HG02970 (cell line): ENCODE results near the gene FLT1.

Experiments
- ATAC-seq: cut with Tn5 transposase; IDR thresholded peaks from one replicate; pipeline ENCODE4 v1.9.1; 2021; ENCODE audit warnings: mild to moderate bottlenecking, moderate library complexity, moderate number of reproducible peaks; ENCODE audit not compliant: unreplicated experiment, low FRiP score

The FLT1 gene

DNA sequence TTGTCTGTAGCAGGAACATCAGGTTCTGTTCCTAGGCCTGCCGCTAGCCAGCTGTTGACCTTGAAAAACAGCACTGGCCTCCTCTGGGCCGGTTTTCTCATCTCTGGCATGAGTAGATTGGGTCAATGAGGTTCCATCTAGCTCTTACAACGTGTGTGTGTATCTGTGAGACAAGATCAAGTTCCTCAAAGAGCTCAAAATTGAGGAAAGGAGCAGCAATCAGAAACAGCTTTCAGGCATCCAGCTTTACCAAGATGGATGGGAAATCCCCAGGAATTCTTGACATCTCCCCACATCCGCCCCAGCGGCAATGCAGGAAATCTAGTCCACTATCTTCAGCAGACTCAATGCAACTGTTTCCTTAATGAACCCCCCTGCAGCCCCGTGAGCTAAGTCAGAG is 4.9 kb downstream of the FLT1 start:
- no peak for ATAC-seq

- no peak for ATAC-seq
Measured at GRCh38 chr13:28489524-28489931, 5.4 kb downstream of the FLT1 start.

- ATAC-seq: no peak
Measured at GRCh38 chr13:28488376-28489005, 6.4 kb downstream of the FLT1 start.

- no peak for ATAC-seq
Measured at GRCh38 chr13:28485996-28486543, 8.9 kb downstream of the FLT1 start.

- no peak for ATAC-seq
Measured at GRCh38 chr13:28485551-28485950, 9.4 kb downstream of the FLT1 start.

DNA sequence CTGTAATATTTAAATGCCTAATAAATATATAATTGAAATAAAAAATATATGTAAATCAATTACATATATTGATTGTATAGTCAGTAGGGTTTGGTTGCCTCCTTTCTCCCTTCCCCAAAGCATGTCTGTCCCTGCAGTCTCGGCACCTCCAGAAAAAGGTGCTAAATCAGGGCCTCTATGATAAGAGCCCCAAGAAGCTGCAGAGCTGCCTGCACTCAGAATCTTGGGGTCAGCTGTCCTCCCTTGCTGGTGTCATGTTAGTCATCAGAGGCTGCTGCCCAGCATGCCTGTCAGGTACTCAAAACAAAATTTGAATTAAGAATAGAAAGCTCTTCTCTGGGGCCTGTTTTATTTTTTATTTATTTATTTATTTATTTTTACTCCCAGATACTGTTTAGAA is 9.8 kb downstream of the FLT1 start:
- no peak for ATAC-seq

DNA sequence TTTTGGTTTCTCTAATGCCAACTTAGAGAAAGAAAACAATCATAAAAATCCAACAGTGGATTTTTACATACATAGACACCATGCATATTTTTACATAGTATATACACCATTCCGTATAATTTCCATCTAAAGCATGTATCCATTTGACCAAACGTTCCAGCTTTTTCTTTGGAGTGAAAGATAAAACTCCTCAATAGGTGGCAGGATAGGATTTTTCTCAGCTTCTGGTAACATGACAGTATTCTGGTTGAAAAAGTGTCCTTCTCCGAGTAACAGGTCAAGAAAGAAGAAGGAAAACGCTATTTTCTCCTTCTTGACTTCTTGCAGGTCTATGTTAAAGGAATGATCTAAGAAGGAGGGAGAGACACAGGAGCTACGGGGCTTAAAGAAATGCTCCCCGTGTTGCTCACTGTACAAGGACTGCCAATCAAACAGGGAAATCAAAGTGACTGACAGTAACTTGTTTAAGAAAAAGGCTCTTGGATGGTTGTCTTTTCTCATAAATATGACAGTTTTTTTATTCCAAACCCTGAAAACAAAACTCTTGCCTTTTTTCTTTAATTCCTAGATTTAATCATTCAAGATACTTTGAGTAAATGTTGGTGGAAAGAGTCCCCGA is 11.5 kb downstream of the FLT1 start:
- ATAC-seq: no peak

DNA sequence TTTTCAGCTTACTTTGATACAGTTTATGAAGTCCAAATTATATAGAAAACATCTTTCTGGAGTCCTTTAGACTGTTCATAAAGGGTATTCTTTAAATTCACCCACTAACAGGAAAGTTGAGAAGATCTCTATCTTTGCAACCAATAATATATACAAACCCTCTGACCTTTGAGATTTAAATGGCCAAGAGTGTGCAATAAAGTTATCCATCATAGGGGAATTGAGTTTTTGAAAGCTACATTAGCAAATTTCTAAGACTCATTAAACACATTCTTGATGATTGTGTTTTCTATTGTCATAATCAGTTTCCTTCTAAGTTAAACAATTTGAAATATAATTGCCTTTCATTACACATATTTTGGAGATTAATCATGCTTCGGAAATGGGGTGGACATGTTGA is 15.9 kb downstream of the FLT1 start:
- ATAC-seq: no peak

GRCh38 chr13:28478127-28478526 is 16.8 kb downstream of the FLT1 start:
- no peak for ATAC-seq

GRCh38 chr13:28477709-28477973 is 17.3 kb downstream of the FLT1 start:
- ATAC-seq: no peak

DNA sequence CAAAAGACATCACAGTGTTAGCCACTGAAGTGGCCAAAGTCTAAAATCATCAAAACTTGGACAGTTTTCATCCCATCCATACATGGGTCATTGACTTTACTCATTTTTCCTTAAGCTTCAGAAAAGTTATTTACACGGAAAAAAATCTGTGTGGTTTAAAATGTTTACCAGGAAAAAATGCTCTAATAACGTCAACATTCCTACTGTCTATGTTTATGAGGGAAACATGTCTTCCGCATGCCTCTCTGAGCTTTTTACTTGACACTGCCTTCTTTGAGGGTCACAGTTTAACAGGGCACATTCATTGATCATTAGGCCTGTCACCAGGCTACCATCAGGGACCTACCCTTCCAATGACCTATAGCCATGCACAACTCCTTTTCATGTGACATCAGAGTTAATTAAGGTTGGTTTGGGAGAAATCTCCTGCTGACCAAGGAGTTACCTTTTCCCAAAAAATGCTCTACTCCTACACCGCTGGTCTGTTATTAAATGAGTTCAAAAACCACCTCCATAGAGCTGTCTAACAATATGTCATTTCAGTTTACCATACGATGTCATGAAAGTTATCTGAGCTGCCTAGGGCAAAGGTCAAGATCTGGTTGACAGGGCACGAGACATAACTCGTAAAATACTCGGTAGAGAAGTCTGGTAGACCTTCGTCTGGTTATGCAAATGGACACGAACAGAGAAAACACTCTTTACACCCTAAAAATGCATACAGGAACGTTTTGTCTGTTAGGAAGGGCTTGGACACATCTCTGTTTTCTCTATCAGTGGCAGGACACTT is 17.8 kb downstream of the FLT1 start:
- no peak for ATAC-seq

GRCh38 chr13:28475916-28476725 is 18.8 kb downstream of the FLT1 start:
- no peak for ATAC-seq

- ATAC-seq: no peak
Measured at GRCh38 chr13:28474491-28475134, 20.3 kb downstream of the FLT1 start.

DNA sequence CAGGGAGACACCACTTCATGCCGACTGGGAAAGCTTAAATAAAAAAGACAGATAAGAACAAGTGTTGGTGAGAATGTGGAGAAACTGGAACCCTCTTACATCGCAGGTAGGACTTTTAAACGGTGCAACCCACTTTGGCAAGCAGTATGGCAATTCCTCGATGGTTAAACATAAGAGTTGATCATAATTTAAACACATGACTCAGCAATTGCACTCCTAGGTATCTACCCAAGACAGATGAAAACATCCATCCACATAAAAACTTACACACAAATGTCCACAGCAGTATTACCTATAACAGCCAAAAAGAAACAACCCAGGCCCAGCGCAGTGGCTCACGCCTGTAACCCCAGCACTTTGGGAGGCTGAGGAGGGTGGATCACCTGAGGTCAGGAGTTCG is 21.9 kb downstream of the FLT1 start:
- no peak for ATAC-seq

DNA sequence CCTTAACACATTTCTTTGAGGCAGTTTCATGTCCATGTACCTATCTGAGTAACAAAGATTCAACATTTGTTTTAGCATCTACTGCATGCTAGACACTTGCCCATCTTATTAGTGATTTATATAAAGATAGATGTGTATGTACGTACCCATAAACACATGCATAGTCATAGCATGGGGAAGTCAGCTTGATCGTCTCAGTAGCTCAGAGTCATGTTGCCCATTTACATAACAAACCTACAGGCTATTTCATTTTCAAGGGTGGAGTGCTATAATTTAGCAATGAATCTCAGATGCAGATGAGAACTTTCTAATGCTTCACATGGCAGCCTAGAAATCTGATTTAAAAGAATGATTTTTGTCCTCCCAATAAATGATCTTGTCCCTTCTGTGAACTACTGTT is 23.5 kb downstream of the FLT1 start:
- ATAC-seq: no peak

GRCh38 chr13:28470296-28470695 is 24.6 kb downstream of the FLT1 start:
- no peak for ATAC-seq

GRCh38 chr13:28469316-28469715 is 25.6 kb downstream of the FLT1 start:
- no peak for ATAC-seq

- no peak for ATAC-seq
Measured at GRCh38 chr13:28468023-28468915, 26.7 kb downstream of the FLT1 start.

- no peak for ATAC-seq
Measured at GRCh38 chr13:28467034-28467433, 27.9 kb downstream of the FLT1 start.
